HG02943 (cell line): Measurements from ENCODE around the gene PCSK2.

Experiments
- ATAC-seq: cut with Tn5 transposase; IDR thresholded peaks from one replicate; pipeline ENCODE4 v1.9.1; 2021; ENCODE audit warnings: mild to moderate bottlenecking, low read depth, moderate library complexity; ENCODE audit not compliant: unreplicated experiment

Gene PCSK2

GRCh38 chr20:17390655-17391054, 163.8 kb downstream of the PCSK2 start:
- ATAC-seq: no peak

GRCh38 chr20:17391127-17391771, 164.4 kb downstream of the PCSK2 start:
- ATAC-seq: no peak

GRCh38 chr20:17394411-17394810, 167.6 kb downstream of the PCSK2 start:
- ATAC-seq: no peak

GRCh38 chr20:17395729-17396128, 168.9 kb downstream of the PCSK2 start:
- no peak for ATAC-seq

GRCh38 chr20:17399303-17399985, 172.6 kb downstream of the PCSK2 start:
- ATAC-seq: no peak

DNA sequence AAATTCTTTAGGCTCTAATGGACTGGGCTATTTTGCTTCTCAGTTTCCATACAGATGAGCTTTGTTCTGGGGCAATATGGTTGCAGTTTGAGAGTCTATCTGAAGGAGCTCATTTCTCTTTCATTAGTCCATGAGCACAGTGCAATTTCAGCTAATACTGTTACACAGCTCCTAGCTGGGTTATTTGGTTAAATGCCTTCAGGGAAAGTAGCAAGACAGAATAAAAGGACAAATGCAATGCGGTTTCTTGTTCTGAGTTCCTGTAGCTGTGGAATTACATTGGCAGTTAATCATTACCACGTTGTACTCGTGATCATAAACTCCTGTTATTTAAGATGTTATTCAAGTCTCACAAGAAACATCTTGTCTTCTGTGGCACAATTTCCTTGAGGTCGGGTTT, 176.6 kb downstream of the PCSK2 start:
- no peak for ATAC-seq

DNA sequence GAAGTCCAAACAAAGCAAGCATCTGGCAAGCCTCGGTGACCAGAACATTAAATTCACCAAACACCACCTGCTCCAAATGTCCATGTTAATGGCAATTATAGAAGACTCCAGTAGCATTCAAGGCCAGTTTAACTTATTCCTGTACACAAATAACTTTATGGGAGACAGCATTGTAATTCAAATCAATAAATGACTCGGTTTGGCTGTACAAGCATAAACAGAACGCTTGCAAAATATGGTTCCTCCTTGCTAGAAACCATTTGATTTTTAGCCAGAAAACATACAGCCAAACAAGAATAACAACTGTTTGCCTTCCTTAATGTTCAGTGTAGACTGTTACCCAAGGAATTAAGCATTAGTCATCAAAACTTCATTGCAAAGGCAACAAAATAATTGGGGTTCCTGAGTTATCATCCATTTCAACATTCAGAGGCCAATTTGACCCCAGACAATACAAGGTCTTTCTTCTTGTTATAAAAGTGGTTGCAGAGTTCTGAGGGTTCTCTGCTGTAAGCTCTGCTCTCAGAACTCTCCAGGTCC, 179.3 kb downstream of the PCSK2 start:
- ATAC-seq: no peak

GRCh38 chr20:17407550-17407949, 180.7 kb downstream of the PCSK2 start:
- no peak for ATAC-seq

DNA sequence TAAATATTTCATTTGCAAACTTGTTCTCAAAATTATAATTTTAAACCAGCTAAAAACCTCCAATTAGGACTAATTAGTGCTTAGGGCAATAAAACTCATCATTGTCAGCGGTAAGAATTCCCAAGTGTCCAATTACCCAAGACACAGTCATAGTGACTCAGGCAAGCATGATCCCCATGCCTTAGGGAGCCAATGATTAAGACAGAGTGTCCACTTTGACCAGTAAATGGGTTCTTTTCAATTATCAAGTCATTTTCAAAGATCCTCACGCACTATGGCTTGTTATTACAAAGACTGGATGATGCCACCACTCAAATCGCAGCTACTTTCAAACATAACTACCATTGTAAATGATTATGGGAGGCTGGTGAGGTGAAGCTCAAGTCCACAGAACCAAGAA, 190.4 kb downstream of the PCSK2 start:
- no peak for ATAC-seq

DNA sequence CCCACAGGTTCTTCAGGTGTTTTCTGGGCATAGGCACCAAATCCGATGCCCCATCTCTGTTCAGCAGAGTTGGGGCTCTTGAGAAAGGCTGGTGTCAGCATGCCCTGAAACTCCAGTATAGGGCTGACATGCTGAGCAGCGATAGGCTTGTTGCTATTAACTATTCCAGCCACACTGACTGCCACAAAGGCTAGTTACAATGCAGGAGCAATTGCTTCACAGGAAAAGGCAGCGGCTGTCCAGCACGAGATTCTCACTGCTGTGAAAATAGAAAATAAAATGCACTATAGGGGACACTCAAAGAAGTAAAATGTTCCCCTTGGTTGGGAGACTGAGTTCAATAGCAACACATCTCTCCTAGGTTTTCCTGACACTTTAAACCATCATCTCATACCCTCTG, 191.9 kb downstream of the PCSK2 start:
- ATAC-seq: no peak

DNA sequence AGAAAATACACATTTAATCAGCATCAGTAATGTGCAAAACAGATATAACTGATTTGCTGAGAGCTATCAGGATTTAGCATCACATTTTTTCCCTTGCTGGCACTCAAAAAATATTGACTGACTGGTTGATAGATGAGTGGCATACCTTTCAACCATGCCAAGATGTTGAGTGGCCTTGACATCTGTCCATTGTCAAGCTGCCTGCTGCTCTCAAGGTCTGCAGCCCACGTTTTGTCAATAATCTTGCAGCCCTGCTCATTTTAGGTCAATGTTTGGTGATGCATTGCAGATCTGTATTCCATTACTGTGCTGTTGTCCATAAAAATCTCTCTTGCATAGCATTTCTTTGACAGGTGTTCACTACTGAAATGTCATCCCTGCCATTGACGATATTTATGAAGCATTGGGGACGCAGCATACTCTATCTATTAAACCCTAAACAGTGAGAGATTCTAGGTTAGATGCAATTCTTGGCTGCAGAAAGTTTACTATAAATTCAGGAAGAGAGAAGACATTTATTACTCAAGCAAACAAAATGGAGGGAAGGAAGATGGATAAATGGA, 192.7 kb downstream of the PCSK2 start:
- ATAC-seq: no peak

- no peak for ATAC-seq
These were observed 194.7 kb downstream of the PCSK2 start for GRCh38 chr20:17421493-17421892.

- no peak for ATAC-seq
These were observed 196.9 kb downstream of the PCSK2 start for GRCh38 chr20:17423782-17424181.

- ATAC-seq: no peak
These were observed 200.8 kb downstream of the PCSK2 start for GRCh38 chr20:17427638-17428037.

- no peak for ATAC-seq
These were observed 203.5 kb downstream of the PCSK2 start for GRCh38 chr20:17430125-17430950.

DNA sequence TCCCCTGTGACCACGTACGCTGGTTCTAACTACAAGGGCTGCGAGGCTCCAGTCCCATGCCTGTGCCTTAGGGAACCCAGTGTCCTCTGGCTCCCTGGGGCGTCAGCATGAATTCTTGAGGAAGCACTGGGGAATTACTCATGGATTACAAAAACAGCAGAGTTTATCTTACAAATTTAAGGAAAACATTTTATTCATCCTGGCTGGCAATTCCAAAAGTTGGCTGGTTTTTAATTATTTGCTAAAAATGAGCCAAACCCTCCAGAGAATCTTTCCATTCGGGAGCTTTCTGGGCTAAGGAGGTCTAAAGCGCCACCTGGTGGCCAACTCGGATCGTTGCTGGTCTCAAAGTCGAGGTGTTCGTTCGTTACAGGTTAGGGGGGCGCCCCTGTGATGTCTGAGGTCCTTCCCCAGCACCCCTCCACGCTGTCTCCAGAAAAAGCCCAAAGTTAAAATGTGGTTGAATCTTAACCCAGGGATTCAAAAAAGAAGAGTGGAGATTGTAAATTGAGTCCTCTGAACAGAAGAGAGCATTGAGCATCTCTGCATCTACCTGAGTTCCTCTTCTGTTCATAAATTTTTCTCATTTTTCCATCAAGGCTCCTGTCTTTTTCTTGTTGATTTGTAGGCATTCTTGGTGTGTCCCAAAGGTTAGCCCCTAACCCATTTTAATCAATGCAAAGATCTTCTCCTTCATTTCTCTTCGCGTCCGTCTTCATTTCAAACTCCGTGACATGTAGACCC, 205.0 kb downstream of the PCSK2 start:
- no peak for ATAC-seq

- ATAC-seq: no peak
These were observed 209.8 kb downstream of the PCSK2 start for GRCh38 chr20:17436664-17437063.

- no peak for ATAC-seq
These were observed 210.4 kb downstream of the PCSK2 start for GRCh38 chr20:17437251-17437650.

DNA sequence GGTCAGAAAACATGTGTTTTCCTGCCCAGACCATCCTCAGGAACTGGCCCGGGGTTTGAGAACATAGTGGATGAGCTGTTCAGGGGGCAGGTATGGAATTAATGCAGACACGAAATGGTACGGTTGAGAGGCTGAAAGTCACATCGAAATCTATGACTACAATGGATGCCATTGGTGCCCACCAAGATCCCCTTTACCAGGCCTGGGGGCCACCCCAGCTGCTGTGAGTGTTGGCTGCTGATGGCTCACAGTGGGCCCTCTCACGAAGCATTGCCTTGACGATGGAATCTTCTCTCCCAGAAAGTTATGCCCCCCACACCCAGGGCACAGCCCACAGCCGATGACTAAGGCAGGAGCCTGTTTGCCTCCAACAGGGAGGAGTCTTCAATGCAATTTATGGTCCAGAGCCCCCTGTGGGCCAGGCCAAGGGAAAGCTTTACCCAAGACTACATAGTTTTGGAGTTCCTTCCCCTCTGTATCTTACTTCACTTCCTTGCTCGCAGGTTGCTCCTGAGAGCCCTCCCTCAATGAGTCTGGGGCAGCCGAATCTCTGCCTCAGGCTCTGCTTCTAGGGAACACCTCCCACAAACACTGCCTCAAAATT, 211.7 kb downstream of the PCSK2 start:
- ATAC-seq: no peak
